DND-41 (cell line): ENCODE measurements around the gene HEG1.

Source experiments
- ATAC-seq: fragments of 200-7000 bp; cut with Tn5 transposase; 3 replicates; pipeline ENCODE4 v1.9.1; 2021; ENCODE audit warnings: low read depth; ENCODE audit not compliant: insufficient read depth
- DNase-seq: peaks from one replicate; pipeline ENCODE4 v3.0.0-alpha.2; 2020
- H2AFZ ChIP-seq: 2 replicates; pipeline ENCODE4 v1.6.0; 2012; ENCODE audit warnings: low read depth, low read length
- H3K27ac ChIP-seq: 2 replicates; pipeline ENCODE4 v1.5.1; 2012; ENCODE audit warnings: low read length, inconsistent platforms
- H3K27me3 ChIP-seq: fragments of 200-600 bp; sonication (generic); 2 replicates; pipeline ENCODE4 v1.6.0; 2012; ENCODE audit warnings: low read length, mild to moderate bottlenecking, inconsistent platforms; ENCODE audit not compliant: insufficient read depth, poor library complexity
- H3K36me3 ChIP-seq: 2 replicates; pipeline ENCODE4 v1.5.1; 2012; ENCODE audit warnings: low read length, inconsistent platforms; ENCODE audit not compliant: insufficient read depth
- H3K4me1 ChIP-seq: 2 replicates; pipeline ENCODE4 v1.5.1; 2012; ENCODE audit warnings: mild to moderate bottlenecking, low read length; ENCODE audit not compliant: insufficient read depth
- H3K4me2 ChIP-seq: 2 replicates; pipeline ENCODE4 v1.6.0; 2012; ENCODE audit warnings: mild to moderate bottlenecking, moderate library complexity, low read length, inconsistent platforms; ENCODE audit not compliant: insufficient read depth
- H3K4me3 ChIP-seq, 2 experiments: fragments of 200-600 bp in 1 of 2; shearing (Covaris generic) in 1 of 2; 2 replicates each; pipeline ENCODE4 v1.5.1; 2012 to 2016; ENCODE audit warnings: inconsistent platforms in 2 of 2, low read length in 2 of 2, mild to moderate bottlenecking in 2 of 2, low read depth in 1 of 2, moderate library complexity in 1 of 2
- H3K79me2 ChIP-seq: 2 replicates; pipeline ENCODE4 v1.6.0; 2012; ENCODE audit warnings: low read length, inconsistent platforms; ENCODE audit not compliant: insufficient read depth
- H3K9ac ChIP-seq: 2 replicates; pipeline ENCODE4 v1.6.0; 2012; ENCODE audit warnings: low read depth, mild to moderate bottlenecking, inconsistent platforms, low read length, moderate library complexity
- H3K9me3 ChIP-seq: 2 replicates; pipeline ENCODE4 v1.5.1; 2012; ENCODE audit warnings: low read length, moderate library complexity, mild to moderate bottlenecking, inconsistent platforms; ENCODE audit not compliant: insufficient read depth, severe bottlenecking
- H4K20me1 ChIP-seq: 2 replicates; pipeline ENCODE4 v1.6.0; 2012; ENCODE audit warnings: low read length; ENCODE audit not compliant: insufficient read depth
- CTCF ChIP-seq: IDR thresholded peaks from 2 replicates; pipeline ENCODE4 v1.5.1; 2012; ENCODE audit warnings: borderline replicate concordance, low read length, moderate library complexity, mild to moderate bottlenecking; ENCODE audit not compliant: poor library complexity, severe bottlenecking; ENCODE audit errors: extremely low read depth
- EZH2 ChIP-seq: IDR thresholded peaks from 3 replicates; pipeline ENCODE4 v1.6.1; 2012; ENCODE audit warnings: borderline replicate concordance, low read depth, mild to moderate bottlenecking, moderate library complexity, low read length, inconsistent platforms; ENCODE audit not compliant: severe bottlenecking

HEG1 gene

GRCh38 chr3:124966521-124967445 lies 89.0 kb downstream of the HEG1 start:
- no peak overlapping the region for H3K4me3 ChIP-seq
- no peak overlapping the region for H3K27ac ChIP-seq
- H3K27me3 ChIP-seq: no peaks in the 10 kb centered on the region
- no peak overlapping the region for H2AFZ ChIP-seq
- H3K9ac ChIP-seq: no peak overlapping the region
- no peak overlapping the region for H3K4me2 ChIP-seq
- H3K36me3 ChIP-seq: peaks cover 4% of the 10 kb centered on the region; the same call in 1 of the 2 replicates
- H4K20me1 ChIP-seq: no peaks in the 10 kb centered on the region
- H3K4me1 ChIP-seq: no peaks in the 10 kb centered on the region
- H3K79me2 ChIP-seq: no peaks in the 10 kb centered on the region
- ATAC-seq: no peak
- no peak for DNase-seq
- TF ChIP-seq EZH2 (no peak), CTCF (no peak)
- H3K9me3 ChIP-seq: no peaks in the 10 kb centered on the region

- H3K36me3 ChIP-seq: peaks cover 2% of the 10 kb centered on the region; the same call in 1 of the 2 replicates
- no peaks in the 10 kb centered on the region for H3K9me3 ChIP-seq
- DNase-seq (no peak), ATAC-seq (no peak)
- no peaks in the 10 kb centered on the region for H3K4me1 ChIP-seq
- H2AFZ ChIP-seq: no peak overlapping the region
- H3K9ac ChIP-seq: no peak overlapping the region
- no peaks in the 10 kb centered on the region for H4K20me1 ChIP-seq
- H3K4me2 ChIP-seq: no peak overlapping the region
- TF ChIP-seq CTCF (no peak), EZH2 (no peak)
- no peak overlapping the region for H3K27ac ChIP-seq
- no peak overlapping the region for H3K4me3 ChIP-seq
- H3K79me2 ChIP-seq: no peaks in the 10 kb centered on the region
- no peaks in the 10 kb centered on the region for H3K27me3 ChIP-seq
Observed at GRCh38 chr3:124965413-124965812, 90.4 kb downstream of the HEG1 start.

GRCh38 chr3:124964387-124964786 lies 91.4 kb downstream of the HEG1 start:
- H2AFZ ChIP-seq: no peak overlapping the region
- no peaks in the 10 kb centered on the region for H3K4me1 ChIP-seq
- H3K27ac ChIP-seq: no peak overlapping the region
- DNase-seq: no peak
- H3K9me3 ChIP-seq: no peaks in the 10 kb centered on the region
- H3K79me2 ChIP-seq: no peaks in the 10 kb centered on the region
- no peak overlapping the region for H3K4me2 ChIP-seq
- no peak overlapping the region for H3K4me3 ChIP-seq
- H3K9ac ChIP-seq: no peak overlapping the region
- H3K27me3 ChIP-seq: no peaks in the 10 kb centered on the region
- no peaks in the 10 kb centered on the region for H3K36me3 ChIP-seq
- ATAC-seq: no peak
- TF ChIP-seq CTCF (no peak), EZH2 (no peak)
- no peaks in the 10 kb centered on the region for H4K20me1 ChIP-seq
